HG02943 (cell line): ENCODE results near the gene BHLHE23.

ENCODE experiments used
- ATAC-seq: cut with Tn5 transposase; IDR thresholded peaks from one replicate; pipeline ENCODE4 v1.9.1; 2021; ENCODE audit warnings: mild to moderate bottlenecking, low read depth, moderate library complexity; ENCODE audit not compliant: unreplicated experiment

Gene BHLHE23

DNA sequence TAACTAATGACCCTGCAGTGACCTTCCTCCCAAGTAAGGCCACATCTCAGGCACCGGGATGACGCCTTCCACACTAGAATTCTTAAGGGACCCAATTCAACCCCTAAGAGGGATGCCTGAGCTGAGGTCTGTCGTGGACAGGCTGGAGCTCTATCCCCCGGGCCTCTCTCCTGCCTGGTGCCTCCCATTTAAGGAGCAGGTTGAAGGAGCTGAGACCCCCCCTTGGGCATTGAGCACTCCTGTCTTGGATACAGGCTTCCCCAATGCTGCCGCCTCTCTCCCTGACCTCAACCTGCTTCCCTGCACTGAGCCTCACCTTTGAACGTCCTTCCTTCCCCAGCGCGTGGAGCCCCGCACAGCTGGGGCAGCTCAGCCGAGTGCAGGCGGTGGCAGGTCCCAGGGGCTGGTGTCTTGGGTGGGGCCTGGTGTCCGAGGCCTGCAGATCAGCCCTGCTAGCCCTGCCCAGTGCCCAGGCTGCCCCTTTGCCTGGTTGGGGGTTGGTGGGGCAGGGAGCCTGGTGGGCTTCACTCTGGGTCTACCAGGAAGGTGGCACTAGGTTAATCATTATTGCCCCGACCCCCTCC lies 19.9 kb upstream of the BHLHE23 start:
- ATAC-seq: no peak

- no peak for ATAC-seq
These were observed 19.0 kb upstream of the BHLHE23 start for GRCh38 chr20:63025534-63026331.

GRCh38 chr20:63024573-63025392 lies 18.0 kb upstream of the BHLHE23 start:
- ATAC-seq: no peak

DNA sequence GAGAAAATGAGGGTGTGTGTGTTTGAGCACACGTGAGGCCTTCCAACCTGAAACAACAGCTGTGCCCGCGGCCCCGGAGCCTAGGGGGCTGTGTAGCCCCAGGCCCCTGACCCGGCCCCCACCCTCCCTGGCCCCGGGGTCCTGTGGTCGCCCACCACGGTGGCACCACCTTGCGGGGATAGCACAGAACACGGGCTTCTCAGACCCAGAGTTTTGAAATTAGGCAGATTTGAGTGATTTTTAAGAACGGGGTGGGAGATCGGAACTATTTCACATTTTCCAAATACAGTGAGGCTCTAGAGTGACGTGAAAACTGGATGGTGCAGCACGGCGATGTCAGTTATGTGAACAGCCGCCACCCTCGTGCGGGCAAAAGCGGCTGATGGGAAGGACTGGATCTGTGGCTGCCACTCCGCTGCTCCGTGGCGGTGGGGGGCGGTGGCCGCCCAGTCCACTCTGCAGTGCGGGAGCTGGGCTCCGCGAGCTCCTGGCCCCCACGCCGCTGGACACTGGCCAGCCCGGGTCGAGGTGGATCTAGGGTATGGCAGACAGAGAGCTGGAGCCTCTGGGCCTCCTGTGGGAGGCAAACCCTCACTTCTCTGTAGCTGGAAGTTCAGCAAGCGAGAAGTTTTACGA lies 17.3 kb upstream of the BHLHE23 start:
- ATAC-seq: no peak

- ATAC-seq: no peak
These were observed 16.5 kb upstream of the BHLHE23 start for GRCh38 chr20:63023071-63023935.

- no peak for ATAC-seq
These were observed 15.7 kb upstream of the BHLHE23 start for GRCh38 chr20:63022501-63022900.

GRCh38 chr20:63021356-63022321 lies 14.9 kb upstream of the BHLHE23 start:
- no peak for ATAC-seq

GRCh38 chr20:63020681-63021080 lies 13.9 kb upstream of the BHLHE23 start:
- ATAC-seq: no peak

- ATAC-seq: no peak
These were observed 11.2 kb upstream of the BHLHE23 start for GRCh38 chr20:63017826-63018411.

GRCh38 chr20:63017076-63017825 lies 10.5 kb upstream of the BHLHE23 start:
- no peak for ATAC-seq

DNA sequence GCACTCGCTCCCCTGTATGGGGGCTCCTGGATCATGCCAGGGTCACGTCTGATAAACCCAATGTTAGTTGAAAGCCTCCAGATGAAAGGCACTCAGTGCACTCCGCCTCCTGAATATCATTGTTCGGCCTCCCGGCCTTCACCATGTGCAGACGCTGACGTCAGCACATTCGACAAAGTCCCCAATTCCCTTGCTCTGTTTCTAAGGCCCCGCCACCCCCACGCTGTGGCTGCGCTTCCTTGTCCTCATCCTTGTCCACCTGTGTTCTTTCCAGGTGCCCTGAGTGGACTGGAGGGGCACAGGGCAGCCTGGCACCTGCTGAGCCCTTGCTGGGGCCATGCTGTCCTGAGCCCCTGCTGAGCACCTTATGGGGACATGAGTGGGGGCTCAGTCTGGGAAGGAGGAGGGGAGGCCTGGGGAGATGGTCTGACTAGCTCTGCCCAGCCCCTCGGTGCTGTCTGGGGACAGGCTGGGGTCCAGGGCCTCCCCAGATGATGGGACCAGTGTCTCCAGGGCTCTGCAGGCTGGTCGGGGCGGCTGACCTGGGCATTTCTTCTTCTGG lies 9.8 kb upstream of the BHLHE23 start:
- no peak for ATAC-seq

DNA sequence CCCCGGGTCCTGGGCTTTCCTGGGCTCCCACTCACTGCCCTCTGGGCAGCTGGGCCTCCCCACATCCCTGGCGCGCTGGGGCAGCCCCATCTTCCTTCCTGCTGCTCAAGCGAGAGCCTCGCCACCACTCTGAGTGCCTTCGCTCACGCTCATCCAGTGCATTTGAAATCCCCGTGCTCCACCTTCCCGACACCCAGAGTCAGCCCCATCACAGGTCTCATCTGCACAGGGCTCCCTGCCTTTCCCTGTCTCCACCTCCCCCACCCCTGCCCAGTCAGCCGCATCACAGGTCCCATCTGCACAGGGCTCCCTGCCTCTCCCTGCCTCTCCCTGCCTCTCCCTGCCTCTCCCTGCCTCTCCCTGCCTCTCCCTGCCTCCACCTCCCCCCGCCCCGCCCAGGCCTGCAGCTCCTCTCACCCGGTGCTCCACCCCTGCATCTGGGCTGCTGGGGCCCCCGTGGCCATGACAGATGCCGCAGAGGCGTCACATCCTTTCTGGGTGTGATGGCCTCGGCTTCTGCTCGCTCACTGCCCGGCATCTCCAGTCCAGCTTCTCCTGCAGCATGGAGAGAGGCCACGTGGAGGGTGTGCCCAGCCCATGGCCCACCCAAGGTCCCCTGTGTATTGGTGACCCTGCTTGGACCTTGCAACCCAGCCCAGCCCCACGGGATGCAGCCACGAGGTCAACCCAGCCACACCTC lies 9.0 kb upstream of the BHLHE23 start:
- no peak for ATAC-seq

GRCh38 chr20:63015147-63015661 lies 8.4 kb upstream of the BHLHE23 start:
- ATAC-seq: no peak

- ATAC-seq: no peak
These were observed 7.9 kb upstream of the BHLHE23 start for GRCh38 chr20:63014710-63015109.

DNA sequence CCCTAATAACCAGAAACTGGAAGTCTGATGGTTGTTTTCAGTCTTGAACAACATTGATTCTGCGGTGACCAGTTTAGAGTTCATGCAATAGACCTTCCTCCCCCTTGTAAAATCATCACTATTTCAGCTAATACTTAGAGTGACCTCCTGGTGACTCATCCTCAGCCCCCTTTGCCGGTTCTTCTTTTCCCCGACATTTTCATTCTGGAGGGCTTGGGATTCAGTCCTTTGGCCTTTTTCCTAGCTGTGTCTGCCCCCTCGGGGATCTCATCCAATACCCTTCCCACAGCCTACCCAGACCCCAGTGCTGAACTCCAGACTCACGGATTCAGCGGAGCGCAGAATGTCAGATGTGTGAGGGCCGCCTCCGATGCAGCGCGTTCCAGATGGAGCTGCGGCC lies 7.5 kb upstream of the BHLHE23 start:
- no peak for ATAC-seq

DNA sequence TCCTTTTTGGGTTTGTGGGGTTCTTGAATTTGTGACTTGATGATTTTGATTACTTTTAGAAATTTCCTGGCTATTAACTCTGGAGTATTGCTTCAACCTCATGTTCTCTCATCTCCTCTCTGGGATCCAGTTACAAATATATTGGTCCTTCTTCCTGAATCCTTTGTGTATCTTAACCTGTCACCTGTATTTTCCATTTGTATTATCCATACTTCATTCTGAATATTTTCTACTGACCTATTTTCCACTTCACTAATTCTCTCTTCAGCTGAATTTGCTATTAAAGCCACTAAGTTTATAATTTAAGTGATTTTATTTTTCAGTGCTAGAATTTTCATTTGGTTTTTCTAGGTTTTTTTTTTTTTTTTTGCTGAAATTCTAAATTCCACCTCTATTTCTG lies 6.4 kb upstream of the BHLHE23 start:
- no peak for ATAC-seq

DNA sequence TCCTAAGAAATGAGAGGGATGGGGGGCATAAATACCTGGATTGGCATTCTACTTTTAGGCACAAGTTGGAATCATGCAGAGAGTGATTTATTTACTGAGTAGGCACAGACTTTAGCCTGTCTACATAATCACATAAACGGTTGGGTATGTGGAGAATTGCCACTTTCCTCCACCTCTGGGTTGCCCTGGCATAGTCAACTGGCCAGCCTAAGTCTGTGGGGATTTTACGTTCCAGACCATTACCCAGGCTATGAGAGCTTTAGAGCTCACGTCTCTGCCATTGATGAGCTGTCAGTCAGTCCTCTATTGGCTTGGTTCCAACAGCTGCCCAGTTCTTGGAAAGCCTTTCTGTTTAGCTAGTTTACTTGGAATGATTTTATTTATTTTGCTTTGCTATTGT lies 5.0 kb upstream of the BHLHE23 start:
- no peak for ATAC-seq
